HL-60/S4 (cell line): ENCODE data around the gene CNTNAP2.

ENCODE experiments used
- in situ Hi-C: fragments of 300-500 bp; cut with MboI; formaldehyde crosslinking; loops from 2 replicates; pipeline ENCODE4 v1.14.3; 2022; ENCODE audit warnings: low sequenced_read_pairs

Gene CNTNAP2

GRCh38 chr7:146554556-146554955 is 438.0 kb downstream of the CNTNAP2 start:
- in situ Hi-C loops: no loop called here

GRCh38 chr7:146557971-146558469 is 441.4 kb downstream of the CNTNAP2 start:
- in situ Hi-C loops: no loop called here

GRCh38 chr7:146565872-146566271 is 449.3 kb downstream of the CNTNAP2 start:
- in situ Hi-C loops: no loop called here

DNA sequence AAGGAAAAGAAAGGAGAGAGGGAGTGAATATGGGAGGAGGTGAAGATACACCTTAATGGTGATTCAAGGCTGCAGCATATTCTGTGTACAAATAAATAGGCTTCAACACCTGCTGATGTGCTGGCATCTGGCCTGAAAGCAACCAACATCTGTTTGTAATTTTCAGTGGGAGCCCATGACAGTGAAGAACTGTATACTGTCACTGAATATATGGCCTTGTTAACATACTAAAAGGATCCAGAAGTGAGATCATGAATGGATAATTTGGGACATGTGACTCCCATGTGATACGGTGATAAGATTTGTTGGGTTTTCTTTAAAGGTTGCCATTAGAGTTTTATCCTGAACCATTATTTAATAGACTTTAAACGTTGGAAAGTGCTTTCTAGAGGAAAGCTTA is 459.3 kb downstream of the CNTNAP2 start:
- in situ Hi-C loops: no loop called here

DNA sequence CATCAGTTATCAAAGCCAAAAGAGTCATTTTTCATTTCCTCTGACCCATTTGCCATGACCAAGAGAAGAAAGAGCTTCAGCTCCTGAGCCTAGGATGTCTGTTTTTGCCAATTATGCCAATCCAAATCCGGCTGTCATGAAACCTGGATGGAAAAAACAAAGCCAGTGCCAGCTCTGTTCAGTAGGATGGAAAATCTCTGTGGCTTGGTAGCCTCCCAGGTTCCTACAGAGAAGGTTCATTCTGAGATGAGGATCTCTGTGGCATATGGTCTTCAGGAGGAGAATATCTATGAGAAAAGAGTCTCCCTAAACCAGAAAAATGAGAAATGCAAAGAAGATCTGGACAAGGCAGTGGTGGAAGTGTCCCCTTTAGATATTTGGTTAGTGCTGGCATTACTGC is 475.4 kb downstream of the CNTNAP2 start:
- in situ Hi-C loops: no loop called here

DNA sequence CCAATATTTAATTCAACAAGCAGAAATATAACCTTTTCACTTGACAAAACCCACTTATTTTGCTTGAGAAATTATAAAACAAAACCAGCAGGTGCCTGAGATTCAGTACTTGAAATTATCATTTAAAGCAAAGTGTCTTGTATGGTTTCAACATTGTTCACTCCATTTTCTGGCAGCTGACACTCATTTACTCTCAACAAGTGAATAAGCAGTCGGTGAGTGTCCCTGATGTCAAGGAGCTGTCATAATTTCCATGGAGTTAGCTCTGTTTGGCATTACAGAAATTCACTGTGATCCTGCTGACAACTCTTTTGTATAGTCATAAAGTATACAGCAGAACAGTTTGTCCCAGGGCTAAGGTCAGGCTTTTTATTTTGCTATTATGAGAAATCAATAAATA is 490.0 kb downstream of the CNTNAP2 start:
- in situ Hi-C loops: no loop called here

DNA sequence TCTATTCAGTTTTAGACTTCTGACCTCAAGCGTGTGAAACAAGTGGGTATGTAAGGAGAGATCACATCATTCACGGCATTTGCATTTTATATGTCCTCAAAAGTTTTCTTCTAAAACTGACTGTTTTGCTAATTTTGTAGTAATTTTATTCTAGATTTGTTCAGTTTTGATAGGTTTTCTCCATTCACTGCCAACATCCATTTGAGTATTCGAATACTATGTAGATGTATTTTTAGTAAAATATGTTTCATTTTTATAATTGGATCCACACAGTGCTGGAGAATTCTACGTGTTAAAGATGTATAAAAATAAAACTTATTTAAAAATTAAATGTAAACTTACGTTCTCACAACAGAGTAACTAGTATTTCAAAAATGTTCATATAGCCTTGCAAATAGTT is 503.0 kb downstream of the CNTNAP2 start:
- in situ Hi-C loops: no loop called here

GRCh38 chr7:146626912-146627311 is 510.3 kb downstream of the CNTNAP2 start:
- in situ Hi-C loops: no loop called here

DNA sequence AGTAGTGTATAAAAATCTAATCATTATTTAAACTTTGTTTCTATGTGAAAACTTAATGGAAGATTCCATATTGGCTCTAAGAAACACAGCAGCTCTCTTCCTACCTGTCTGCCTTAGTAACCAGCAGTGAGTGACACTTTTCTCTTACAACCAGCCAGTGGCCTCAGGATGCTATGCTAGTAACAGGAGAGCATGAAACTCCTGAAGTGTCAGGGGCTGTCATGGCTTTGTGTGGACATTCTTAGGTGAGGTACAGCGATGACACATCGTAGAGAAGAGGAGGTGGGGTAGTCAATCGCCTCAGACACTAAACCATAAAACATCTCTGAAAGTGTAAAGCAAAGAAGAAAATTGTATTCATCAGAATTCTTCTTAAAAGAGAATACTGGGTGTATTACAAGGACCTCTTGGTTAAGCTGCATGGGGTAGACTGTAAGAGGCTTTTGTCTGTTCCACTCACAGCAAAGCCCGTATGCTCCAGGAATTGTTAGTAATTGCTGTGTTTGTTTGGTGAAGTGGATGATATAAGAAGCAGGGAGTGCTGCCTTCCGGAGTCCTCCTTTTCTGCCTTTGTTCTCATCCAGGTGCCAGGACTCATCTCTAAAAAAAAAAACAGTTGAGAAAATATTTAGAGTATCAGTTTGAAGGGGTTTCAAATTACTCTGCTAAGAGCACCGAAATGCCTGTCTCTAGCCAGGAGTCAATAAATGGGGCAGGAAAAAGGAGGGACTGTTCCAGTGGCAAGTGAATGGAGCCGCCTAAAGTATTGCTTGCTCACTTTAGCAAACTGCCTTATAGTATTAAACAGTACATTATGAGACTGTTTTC is 518.8 kb downstream of the CNTNAP2 start:
- in situ Hi-C loops: no loop called here

DNA sequence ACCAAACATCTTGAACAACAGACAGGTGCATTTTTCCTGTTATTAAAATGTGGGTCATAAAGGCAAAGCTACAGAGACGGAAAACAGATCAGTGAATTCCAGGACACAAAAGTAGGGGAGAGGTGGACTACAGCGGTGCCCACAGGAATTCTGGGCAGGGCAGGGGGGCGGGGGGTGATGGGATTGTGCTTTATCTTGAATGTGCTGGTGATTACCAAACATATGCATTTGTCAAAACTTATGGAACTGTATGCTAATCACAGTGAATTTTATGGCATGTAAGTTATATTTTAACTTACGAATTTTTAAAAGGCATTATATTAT is 519.4 kb downstream of the CNTNAP2 start:
- in situ Hi-C loops: no loop called here

- in situ Hi-C loops: no loop called here
These were observed 520.0 kb downstream of the CNTNAP2 start for GRCh38 chr7:146636581-146636980.

- in situ Hi-C loops: no loop called here
These were observed 522.7 kb downstream of the CNTNAP2 start for GRCh38 chr7:146639291-146639690.

DNA sequence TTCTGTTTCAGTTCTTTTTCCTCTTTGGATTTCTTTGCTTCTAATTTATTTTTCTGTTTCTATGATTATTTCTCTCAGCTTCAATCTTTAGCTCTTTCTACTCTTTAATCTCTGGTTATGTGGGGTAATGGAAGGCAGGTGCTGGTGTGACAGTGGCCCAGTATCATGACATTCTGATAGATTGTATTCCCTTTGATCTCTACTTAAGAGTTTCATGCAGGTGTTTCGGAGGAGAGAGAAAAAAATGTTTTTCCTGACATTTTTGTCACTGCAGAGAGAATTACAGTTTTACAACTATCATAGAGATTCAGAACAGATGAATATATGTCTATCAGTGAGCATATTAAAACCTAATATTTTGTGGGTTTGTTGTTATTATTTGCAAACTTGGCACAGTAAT is 524.9 kb downstream of the CNTNAP2 start:
- in situ Hi-C loops: no loop called here

DNA sequence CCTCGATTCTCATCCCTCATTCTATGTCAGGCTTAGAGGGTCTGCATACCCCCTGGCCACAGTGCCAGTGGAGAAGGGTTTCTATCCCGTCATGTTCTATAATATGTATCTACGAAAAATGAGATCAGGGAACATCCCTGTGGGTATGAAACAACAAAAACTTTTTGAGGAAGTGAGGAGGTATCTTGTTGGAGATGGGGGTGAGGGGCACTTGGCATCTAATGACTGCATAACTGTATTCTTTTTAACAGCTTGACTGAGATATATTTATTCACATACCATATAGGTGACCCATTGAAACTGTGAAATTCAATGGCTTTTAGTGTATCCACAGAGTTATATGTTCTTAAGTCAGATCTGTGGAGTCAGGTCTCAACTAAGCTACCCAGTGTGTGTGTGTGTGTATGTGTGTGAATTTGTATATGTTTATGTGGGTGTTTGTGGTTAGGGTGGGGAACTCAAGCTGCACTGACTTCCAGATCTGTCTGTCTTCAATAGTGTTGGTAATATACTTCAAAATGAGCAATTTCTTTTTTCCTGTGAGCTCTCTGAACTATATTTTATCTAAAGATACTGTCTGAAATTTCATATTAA is 528.9 kb downstream of the CNTNAP2 start:
- in situ Hi-C loops: no loop called here

DNA sequence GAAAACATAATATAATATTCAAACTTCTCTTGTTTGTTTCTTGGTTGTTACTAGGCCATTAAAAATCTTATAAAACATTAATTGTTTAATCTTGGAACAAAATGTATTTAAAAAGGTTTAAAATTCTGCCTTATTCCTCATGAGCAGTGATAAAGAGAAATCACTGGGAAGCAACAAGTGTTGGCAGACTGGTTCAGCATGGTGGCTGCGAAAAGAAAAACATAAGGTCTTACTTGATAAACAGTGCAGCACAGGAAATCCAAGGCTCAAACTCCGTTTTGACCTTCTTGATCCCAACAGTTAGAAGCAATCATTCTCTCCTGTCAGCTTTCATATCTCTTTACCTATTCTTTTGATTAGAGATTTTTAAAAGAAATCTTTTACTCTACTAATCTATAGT is 530.8 kb downstream of the CNTNAP2 start:
- in situ Hi-C loops: no loop called here

DNA sequence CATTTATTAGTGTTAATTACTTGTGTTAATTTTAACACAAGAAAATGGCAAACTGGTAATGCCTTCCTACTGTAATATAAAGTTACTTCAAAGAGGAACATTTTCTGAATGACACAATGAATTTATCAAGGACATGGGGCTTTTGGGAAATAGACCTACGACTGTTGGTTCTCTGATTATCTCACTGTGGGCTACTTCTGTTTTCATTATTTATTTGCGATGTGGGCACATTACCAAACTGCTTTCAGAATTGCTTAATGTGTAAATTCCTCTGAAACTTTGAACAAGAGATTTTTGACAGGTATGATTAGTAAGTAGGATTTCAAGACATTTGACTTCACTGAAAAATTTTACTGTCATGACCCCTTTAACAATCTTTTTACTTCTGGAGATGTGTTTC is 535.6 kb downstream of the CNTNAP2 start:
- in situ Hi-C loops: no loop called here

DNA sequence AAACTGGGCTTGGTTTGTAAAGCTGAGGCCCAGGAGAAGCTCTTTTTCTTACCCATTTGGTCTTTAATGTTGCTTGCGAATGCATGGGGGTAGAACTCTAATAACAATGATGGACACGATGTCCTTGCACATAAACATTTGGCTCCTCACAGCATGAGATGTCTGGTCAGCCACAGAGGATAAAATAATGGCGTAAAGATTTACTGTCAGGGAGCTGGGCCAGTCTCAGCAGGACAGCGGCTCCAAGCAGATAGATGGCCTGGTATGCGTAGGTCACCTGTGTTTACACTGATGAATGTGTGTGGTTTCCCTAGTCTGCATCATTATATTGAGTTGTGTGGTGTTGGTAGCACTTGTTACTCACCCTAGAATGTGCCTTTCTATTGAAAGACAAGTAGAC is 537.4 kb downstream of the CNTNAP2 start:
- in situ Hi-C loops: no loop called here

DNA sequence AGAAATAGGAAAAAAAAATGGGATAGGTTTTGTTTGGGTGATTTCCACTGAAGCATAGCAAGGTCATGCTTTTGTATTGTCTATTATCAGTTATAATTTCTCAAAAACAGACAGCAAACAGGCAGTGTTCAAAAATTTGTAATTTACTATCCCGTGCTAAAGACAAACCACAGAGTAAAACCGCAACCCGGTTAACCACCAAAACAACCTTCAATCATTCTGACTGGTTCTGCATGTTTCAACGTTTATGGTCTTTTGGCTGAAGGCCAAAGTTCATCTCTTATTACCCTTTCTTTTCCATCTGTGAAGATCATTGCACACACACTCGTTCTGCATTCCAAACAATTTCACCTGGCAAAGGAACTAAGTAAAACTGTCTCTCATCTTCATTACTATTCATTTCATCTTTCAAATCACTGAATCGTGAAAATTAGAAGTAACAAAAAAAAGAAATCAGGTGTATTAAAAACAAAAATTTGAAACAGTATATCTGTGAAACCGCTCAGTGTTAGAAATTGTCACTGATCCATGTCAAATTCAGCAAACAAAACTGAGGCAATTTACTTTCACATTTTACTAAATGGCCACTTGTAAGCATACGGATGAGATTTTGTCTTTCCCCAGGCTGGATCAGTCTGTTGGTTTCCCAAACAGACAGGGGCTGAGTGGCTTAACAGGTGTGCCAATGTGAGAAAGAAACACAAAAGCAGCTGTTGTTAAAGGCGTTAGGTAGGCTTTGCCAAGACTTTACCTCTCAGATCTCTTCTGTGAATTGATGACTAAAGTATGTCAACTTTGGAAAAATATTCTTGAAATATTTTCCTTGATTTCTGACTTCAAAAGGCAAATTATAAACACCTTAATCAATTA is 539.6 kb downstream of the CNTNAP2 start:
- in situ Hi-C loops: no loop called here

DNA sequence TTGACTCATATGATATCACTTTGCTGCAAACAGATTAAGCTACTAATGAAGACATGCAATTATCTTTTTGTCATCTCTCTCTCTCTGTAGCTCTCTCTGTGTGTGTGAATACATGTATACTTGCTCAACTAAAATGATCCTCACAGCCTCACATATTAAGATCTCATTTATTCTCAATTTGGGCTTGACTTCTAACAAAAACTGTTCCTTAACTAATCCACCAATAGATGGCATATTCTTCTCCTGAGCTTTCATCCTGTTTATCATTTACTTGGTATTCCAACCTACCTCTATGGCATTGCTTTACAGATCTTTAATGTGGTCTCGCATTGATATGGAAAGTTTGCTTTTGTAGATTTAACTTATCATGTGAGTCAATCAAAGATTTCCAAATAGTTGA is 540.4 kb downstream of the CNTNAP2 start:
- in situ Hi-C loops: no loop called here

DNA sequence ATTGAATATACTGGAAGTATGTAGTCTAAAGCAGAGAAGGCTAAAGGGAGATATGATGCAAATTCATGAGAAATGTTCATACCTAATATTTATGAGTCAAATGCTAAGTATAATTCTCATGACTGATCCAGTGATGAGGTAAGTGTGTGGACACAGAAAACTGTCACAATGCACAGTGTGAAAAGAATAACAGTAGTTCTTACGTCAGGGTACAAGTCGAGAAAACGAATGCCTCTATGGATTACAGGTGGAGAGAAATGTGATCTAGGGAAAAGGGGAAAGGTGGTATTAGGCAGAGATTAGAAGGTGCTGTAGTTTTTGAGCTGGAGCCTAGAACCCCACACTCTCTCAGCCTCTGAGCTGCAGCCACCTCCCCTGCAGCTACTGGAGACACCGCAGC is 542.0 kb downstream of the CNTNAP2 start:
- in situ Hi-C loops: no loop called here

- in situ Hi-C loops: no loop called here
These were observed 543.1 kb downstream of the CNTNAP2 start for GRCh38 chr7:146659732-146660131.

GRCh38 chr7:146660839-146661238 is 544.2 kb downstream of the CNTNAP2 start:
- in situ Hi-C loops: no loop called here
